ENCODE data around the gene RAB11FIP4.
"Not testable (repeated sequence)": the region's sequence is repeated elsewhere in the genome, so short reads cannot be mapped to it uniquely, and the experiment has no call there.

Gene RAB11FIP4

GRCh38 chr17:31391496-31391949 lies at the start of gene RAB11FIP4:
Gene RAB11FIP4, plus strand, starts transcription at chr17:31391675. Its CDS starts 178 bp downstream, at chr17:31391853.
- peak; percentile 56 for DNase-seq

- DNase-seq = not testable (repeated sequence)
These were observed 46.2 kb upstream of the RAB11FIP4 start for GRCh38 chr17:31345191-31345747.

- DNase-seq = no peak
These were observed 42.0 kb upstream of the RAB11FIP4 start for GRCh38 chr17:31349454-31349853.

- no peak for DNase-seq
These were observed 35.5 kb upstream of the RAB11FIP4 start for GRCh38 chr17:31355935-31356334.

GRCh38 chr17:31357091-31357490 lies 34.4 kb upstream of the RAB11FIP4 start:
- DNase-seq = no peak

- DNase-seq = peak; percentile 24
These were observed 33.6 kb upstream of the RAB11FIP4 start for GRCh38 chr17:31357839-31358394.

GRCh38 chr17:31364012-31364411 lies 27.5 kb upstream of the RAB11FIP4 start:
- DNase-seq = no peak

- no peak for DNase-seq
These were observed 25.4 kb upstream of the RAB11FIP4 start for GRCh38 chr17:31366088-31366487.

GRCh38 chr17:31369266-31369665 lies 22.2 kb upstream of the RAB11FIP4 start:
- DNase-seq = no peak

GRCh38 chr17:31371511-31372097 lies 19.9 kb upstream of the RAB11FIP4 start:
- DNase-seq = no peak

GRCh38 chr17:31373150-31374093 lies 18.1 kb upstream of the RAB11FIP4 start:
- DNase-seq = no peak

- DNase-seq = no peak
These were observed 17.4 kb upstream of the RAB11FIP4 start for GRCh38 chr17:31374094-31374447.

- DNase-seq = no peak
These were observed 17.0 kb upstream of the RAB11FIP4 start for GRCh38 chr17:31374503-31374902.

GRCh38 chr17:31378638-31379037 lies 12.8 kb upstream of the RAB11FIP4 start:
- DNase-seq = no peak

- DNase-seq = no peak
These were observed 11.8 kb upstream of the RAB11FIP4 start for GRCh38 chr17:31379597-31380205.

- DNase-seq = no peak
These were observed 10.3 kb upstream of the RAB11FIP4 start for GRCh38 chr17:31381165-31381668.

GRCh38 chr17:31382668-31383275 lies 8.7 kb upstream of the RAB11FIP4 start:
- not testable (repeated sequence) for DNase-seq

GRCh38 chr17:31383488-31383887 lies 8.0 kb upstream of the RAB11FIP4 start:
- not testable (repeated sequence) for DNase-seq

- DNase-seq = no peak
These were observed 5.8 kb upstream of the RAB11FIP4 start for GRCh38 chr17:31385428-31386285.

GRCh38 chr17:31386542-31387075 lies 4.9 kb upstream of the RAB11FIP4 start:
- no peak for DNase-seq

- no peak for DNase-seq
These were observed 4.0 kb upstream of the RAB11FIP4 start for GRCh38 chr17:31387438-31387837.
